ENCODE results near the gene SLC39A9.

DNA sequence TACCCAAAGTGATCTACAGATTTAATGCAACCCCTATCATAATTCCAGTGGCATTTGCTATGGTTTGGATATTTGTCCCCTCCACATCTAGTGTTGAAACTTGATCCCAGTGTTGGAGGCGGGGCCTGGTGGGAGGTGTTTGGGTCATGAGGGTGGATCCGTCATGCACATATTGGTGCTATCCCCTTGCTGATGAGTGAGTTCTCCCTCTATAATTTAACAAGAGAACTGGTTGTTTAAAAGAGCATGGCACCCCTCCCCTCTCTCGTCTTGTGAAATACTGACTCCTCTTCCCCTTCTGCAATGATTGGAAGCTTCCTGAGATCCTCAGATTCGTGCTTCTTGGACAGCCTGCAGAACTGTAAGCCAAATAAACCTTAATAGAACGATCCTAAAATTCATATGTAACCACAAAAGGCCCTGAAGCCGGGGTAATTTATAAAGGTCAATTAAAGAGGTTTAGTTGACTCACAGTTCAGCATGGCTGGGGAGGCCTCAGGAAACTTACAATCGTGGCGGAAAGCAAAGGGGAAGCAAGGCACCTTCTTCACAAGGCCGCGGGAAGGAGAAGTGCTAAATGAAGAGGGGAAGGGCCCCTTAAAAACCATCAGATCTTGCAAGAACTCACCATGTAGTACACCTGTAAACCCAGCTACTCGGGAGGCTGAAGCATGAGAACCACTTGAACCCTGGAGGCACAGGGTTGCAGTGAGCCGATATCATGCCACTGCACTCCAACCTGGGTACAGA lies 41.2 kb downstream of the SLC39A9 start:
- TF ChIP-seq, protein P1, sequence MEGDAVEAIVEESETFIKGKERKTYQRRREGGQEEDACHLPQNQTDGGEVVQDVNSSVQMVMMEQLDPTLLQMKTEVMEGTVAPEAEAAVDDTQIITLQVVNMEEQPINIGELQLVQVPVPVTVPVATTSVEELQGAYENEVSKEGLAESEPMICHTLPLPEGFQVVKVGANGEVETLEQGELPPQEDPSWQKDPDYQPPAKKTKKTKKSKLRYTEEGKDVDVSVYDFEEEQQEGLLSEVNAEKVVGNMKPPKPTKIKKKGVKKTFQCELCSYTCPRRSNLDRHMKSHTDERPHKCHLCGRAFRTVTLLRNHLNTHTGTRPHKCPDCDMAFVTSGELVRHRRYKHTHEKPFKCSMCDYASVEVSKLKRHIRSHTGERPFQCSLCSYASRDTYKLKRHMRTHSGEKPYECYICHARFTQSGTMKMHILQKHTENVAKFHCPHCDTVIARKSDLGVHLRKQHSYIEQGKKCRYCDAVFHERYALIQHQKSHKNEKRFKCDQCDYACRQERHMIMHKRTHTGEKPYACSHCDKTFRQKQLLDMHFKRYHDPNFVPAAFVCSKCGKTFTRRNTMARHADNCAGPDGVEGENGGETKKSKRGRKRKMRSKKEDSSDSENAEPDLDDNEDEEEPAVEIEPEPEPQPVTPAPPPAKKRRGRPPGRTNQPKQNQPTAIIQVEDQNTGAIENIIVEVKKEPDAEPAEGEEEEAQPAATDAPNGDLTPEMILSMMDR (IDR thresholded peaks at IDR 0.05), result no peak
- no peak for TF ChIP-seq POLR2A (IDR thresholded peaks at IDR 0.05)
